RPMI8226 (cell line): ENCODE data around the gene SCN10A.

Experiments
- DNase-seq: peaks from one replicate; pipeline ENCODE4 v3.0.0-alpha.2; 2015

The SCN10A gene

GRCh38 chr3:38717355-38718240 is 98.4 kb downstream of the SCN10A start:
- DNase-seq = no peak

- DNase-seq = no peak
Measured at GRCh38 chr3:38713121-38713520, 102.9 kb downstream of the SCN10A start.

- DNase-seq = no peak
Measured at GRCh38 chr3:38711321-38711720, 104.7 kb downstream of the SCN10A start.

GRCh38 chr3:38707730-38708129 is 108.3 kb downstream of the SCN10A start:
- DNase-seq = no peak

- no peak for DNase-seq
Measured at GRCh38 chr3:38706961-38707360, 109.1 kb downstream of the SCN10A start.

GRCh38 chr3:38702231-38702630 is 113.8 kb downstream of the SCN10A start:
- no peak for DNase-seq

- DNase-seq = no peak
Measured at GRCh38 chr3:38698760-38699159, 117.3 kb downstream of the SCN10A start.

GRCh38 chr3:38698061-38698460 is 118.0 kb downstream of the SCN10A start:
- DNase-seq = no peak

- DNase-seq = no peak
Measured at GRCh38 chr3:38696034-38696433, 120.0 kb downstream of the SCN10A start.

- DNase-seq = no peak
Measured at GRCh38 chr3:38690185-38690584, 125.8 kb downstream of the SCN10A start.

- DNase-seq = no peak
Measured at GRCh38 chr3:38689774-38690173, 126.2 kb downstream of the SCN10A start.

GRCh38 chr3:38689346-38689745 is 126.7 kb downstream of the SCN10A start:
- DNase-seq = no peak

- no peak for DNase-seq
Measured at GRCh38 chr3:38687321-38687720, 128.7 kb downstream of the SCN10A start.

GRCh38 chr3:38684546-38684945 is 131.5 kb downstream of the SCN10A start:
- no peak for DNase-seq

GRCh38 chr3:38669668-38670067 is 146.3 kb downstream of the SCN10A start:
- DNase-seq = no peak

GRCh38 chr3:38662544-38662943 is 153.5 kb downstream of the SCN10A start:
- peak; percentile 45 for DNase-seq

GRCh38 chr3:38658841-38659240 is 157.2 kb downstream of the SCN10A start:
- DNase-seq = no peak

- DNase-seq = no peak
Measured at GRCh38 chr3:38657369-38657768, 158.6 kb downstream of the SCN10A start.

GRCh38 chr3:38655708-38656300 is 160.2 kb downstream of the SCN10A start:
- peak; percentile 59 for DNase-seq

GRCh38 chr3:38653685-38654537 is 162.1 kb downstream of the SCN10A start:
- no peak for DNase-seq

- no peak for DNase-seq
Measured at GRCh38 chr3:38652934-38653333, 163.1 kb downstream of the SCN10A start.

- peak; percentile 72 for DNase-seq
Measured at GRCh38 chr3:38651153-38651789, 164.7 kb downstream of the SCN10A start.
